Osteoblast (primary cell): ENCODE data around the gene AFF3. TPM values are rescaled to one million over a fixed set of nuclear protein-coding genes. Genes with fewer than 3 reads are reported as not detected.
A peak's percentile ranks its signal among the peaks of the same experiment; 100 is the strongest.

Source experiments
- DNase-seq: peaks from one replicate; pipeline ENCODE4 v3.0.0; 2011; ENCODE audit warnings: low spot score, mixed read lengths; ENCODE audit not compliant: insufficient read length; ENCODE audit errors: missing footprints
- H2AFZ ChIP-seq: 2 replicates; pipeline ENCODE4 v1.6.0; 2011; ENCODE audit warnings: mild to moderate bottlenecking, low read length
- H3K27ac ChIP-seq: 2 replicates; pipeline ENCODE4 v1.5.1; 2011; ENCODE audit warnings: mild to moderate bottlenecking, low read depth, low read length, moderate library complexity
- H3K27me3 ChIP-seq: 2 replicates; pipeline ENCODE4 v1.6.0; 2012; ENCODE audit warnings: mild to moderate bottlenecking, control low read depth, inconsistent platforms, low read length, moderate library complexity; ENCODE audit not compliant: insufficient read depth
- H3K36me3 ChIP-seq: 2 replicates; pipeline ENCODE4 v1.5.1; 2011; ENCODE audit warnings: mild to moderate bottlenecking, low read length, control low read depth, moderate library complexity; ENCODE audit not compliant: insufficient read depth
- H3K4me1 ChIP-seq: 2 replicates; pipeline ENCODE4 v1.5.1; 2011; ENCODE audit warnings: mild to moderate bottlenecking, low read length, control low read depth, moderate library complexity; ENCODE audit not compliant: insufficient read depth
- H3K4me2 ChIP-seq: 2 replicates; pipeline ENCODE4 v1.6.0; 2011; ENCODE audit warnings: mild to moderate bottlenecking, low read length; ENCODE audit not compliant: insufficient read depth
- H3K4me3 ChIP-seq: fragments of 200-600 bp; sonication (generic); 3 replicates; pipeline ENCODE4 v1.5.1; 2012; ENCODE audit warnings: mild to moderate bottlenecking, low read length, inconsistent platforms; ENCODE audit not compliant: insufficient read depth
- H3K79me2 ChIP-seq: 2 replicates; pipeline ENCODE4 v1.6.0; 2012; ENCODE audit warnings: mild to moderate bottlenecking, low read length, control low read depth, inconsistent platforms; ENCODE audit not compliant: insufficient read depth
- H3K9me3 ChIP-seq: 2 replicates; pipeline ENCODE4 v1.5.1; 2011; ENCODE audit warnings: low read depth, low read length, control low read depth
- H4K20me1 ChIP-seq: 2 replicates; pipeline ENCODE4 v1.6.0; 2012; ENCODE audit warnings: mild to moderate bottlenecking, low read length, control low read depth; ENCODE audit not compliant: insufficient read depth
- total RNA-seq: library from RNA; depleted of rRNA; stranded (reverse); fragments of >200 nt; gene quantifications from 2 replicates; pipeline ENCODE4 v1.2.3, GENCODE V29; 2012
- TF ChIP-seq, protein P1 (sequence below): IDR thresholded peaks from 2 replicates; pipeline ENCODE4 v1.5.1; 2011; ENCODE audit warnings: mild to moderate bottlenecking, low read depth, low read length, moderate library complexity; ENCODE audit errors: extremely low read depth

Gene AFF3
- total RNA-seq, 1 donor: 4.3 TPM

DNA sequence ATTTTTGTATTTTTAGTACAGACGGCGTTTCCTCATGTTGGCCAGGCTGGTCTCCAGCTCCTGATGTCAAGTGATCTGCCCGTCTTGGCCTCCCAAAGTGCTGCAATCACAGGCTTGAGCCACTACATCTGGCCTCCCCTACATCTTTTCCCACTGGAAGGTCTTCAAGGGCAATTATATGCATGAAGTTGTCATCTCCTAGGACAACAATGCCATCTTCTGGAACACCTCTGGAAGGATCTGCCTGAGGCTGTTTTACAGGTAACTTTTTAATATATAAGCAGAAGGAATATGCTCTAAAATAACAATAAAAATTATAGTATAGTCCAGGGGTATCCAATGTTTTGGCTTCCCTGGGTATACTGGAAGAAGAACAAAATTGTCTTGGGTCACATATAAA, 321.4 kb downstream of the AFF3 start:
- no peak overlapping the region for H3K27ac ChIP-seq
- H3K4me2 ChIP-seq: no peak overlapping the region

DNA sequence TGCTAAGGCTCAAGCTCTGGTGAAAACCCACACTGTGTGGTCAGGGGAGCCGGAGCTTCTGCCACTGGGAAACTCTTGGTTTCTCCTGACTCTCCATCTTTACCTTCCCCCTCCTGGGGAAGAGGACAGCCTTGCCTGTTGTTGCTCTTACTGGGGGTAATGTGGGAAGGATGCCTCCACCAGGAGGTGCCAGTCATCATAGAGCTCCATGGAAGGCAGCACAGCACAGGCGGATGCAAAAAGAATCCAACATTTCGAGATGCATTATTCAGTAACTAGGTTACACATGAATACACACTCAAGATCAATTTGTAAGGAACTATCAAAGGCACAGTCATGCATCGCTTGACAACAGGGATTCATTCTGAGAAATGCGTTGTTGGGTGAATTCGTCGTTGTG, 322.6 kb downstream of the AFF3 start:
- no peaks in the 10 kb centered on the region for H3K27me3 ChIP-seq
- no peaks in the 10 kb centered on the region for H3K9me3 ChIP-seq
- H3K79me2 ChIP-seq: no peaks in the 10 kb centered on the region
- no peaks in the 10 kb centered on the region for H4K20me1 ChIP-seq
- H3K4me2 ChIP-seq: no peak overlapping the region
- peak; percentile 27 for DNase-seq
- H3K4me3 ChIP-seq: no peak overlapping the region
- TF ChIP-seq, protein P1, sequence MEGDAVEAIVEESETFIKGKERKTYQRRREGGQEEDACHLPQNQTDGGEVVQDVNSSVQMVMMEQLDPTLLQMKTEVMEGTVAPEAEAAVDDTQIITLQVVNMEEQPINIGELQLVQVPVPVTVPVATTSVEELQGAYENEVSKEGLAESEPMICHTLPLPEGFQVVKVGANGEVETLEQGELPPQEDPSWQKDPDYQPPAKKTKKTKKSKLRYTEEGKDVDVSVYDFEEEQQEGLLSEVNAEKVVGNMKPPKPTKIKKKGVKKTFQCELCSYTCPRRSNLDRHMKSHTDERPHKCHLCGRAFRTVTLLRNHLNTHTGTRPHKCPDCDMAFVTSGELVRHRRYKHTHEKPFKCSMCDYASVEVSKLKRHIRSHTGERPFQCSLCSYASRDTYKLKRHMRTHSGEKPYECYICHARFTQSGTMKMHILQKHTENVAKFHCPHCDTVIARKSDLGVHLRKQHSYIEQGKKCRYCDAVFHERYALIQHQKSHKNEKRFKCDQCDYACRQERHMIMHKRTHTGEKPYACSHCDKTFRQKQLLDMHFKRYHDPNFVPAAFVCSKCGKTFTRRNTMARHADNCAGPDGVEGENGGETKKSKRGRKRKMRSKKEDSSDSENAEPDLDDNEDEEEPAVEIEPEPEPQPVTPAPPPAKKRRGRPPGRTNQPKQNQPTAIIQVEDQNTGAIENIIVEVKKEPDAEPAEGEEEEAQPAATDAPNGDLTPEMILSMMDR: peak; percentile 16
- no peaks in the 10 kb centered on the region for H3K36me3 ChIP-seq
- H3K4me1 ChIP-seq: peaks cover 6% of the 10 kb centered on the region
- no peak overlapping the region for H3K27ac ChIP-seq
- no peak overlapping the region for H2AFZ ChIP-seq

More for the DNA sequence above, 321.4 kb downstream of the AFF3 start:
- Histone ChIP-seq H3K36me3 (no peaks in the 10 kb centered on the region), H3K79me2 (no peaks in the 10 kb centered on the region), H3K9me3 (no peaks in the 10 kb centered on the region), H3K4me1 (peaks cover 6% of the 10 kb centered on the region), H2AFZ (no peak overlapping the region), H3K27me3 (no peaks in the 10 kb centered on the region), H4K20me1 (no peaks in the 10 kb centered on the region), H3K4me3 (no peak overlapping the region)
- TF ChIP-seq, protein P1: no peak
- no peak for DNase-seq

DNA sequence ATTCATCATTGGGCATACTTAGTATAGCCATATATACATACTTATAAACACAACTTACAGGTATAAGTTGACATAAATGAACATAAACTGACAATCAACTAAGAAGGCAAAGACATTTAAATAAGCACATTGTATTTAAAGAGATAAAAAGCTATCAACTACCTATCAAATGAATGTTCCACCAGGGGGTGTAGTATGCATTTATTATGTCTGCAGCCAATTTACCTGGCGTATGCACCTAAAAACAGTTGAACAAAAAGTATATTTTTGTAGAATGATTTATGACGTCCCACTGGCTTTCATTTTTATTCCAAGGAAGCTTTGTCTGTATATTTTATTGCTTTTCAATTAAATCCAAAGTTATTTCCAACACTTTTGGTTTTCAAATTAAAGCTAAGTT, 323.5 kb downstream of the AFF3 start:
- DNase-seq: peak; percentile 65
- peaks cover 6% of the 10 kb centered on the region for H3K4me1 ChIP-seq
- TF ChIP-seq, protein P1: peak; percentile 37

DNA sequence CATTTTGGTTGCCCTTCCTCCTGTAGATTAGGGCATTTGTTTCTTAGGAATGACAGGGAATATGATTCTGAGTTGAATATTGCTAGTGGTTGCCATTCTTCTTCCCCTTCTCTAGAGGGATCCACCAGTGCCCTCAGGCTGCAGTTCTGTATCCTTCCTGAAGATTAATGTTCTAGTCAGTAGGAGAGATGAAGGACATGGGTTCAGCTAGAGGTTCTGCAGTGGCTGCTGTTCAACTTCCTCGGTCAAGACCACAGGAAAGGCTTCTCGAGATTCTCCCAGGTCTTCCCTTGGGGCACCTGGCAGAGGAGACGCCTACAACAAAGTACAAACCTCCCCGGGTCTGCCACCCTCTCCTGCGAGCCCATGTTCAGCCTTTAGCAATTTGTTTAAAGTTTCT, 325.5 kb downstream of the AFF3 start:
- no peak overlapping the region for H3K27ac ChIP-seq
- no peaks in the 10 kb centered on the region for H3K36me3 ChIP-seq
- H4K20me1 ChIP-seq: no peaks in the 10 kb centered on the region
- H3K9me3 ChIP-seq: no peaks in the 10 kb centered on the region
- H3K4me1 ChIP-seq: peaks cover 6% of the 10 kb centered on the region
- H2AFZ ChIP-seq: no peak overlapping the region
- H3K4me2 ChIP-seq: no peak overlapping the region
- TF ChIP-seq, protein P1: no peak
- no peaks in the 10 kb centered on the region for H3K27me3 ChIP-seq
- H3K79me2 ChIP-seq: no peaks in the 10 kb centered on the region
- no peak for DNase-seq
- H3K4me3 ChIP-seq: no peak overlapping the region

More for the DNA sequence above, 323.5 kb downstream of the AFF3 start:
- Histone ChIP-seq H3K9me3 (no peaks in the 10 kb centered on the region), H4K20me1 (no peaks in the 10 kb centered on the region), H3K27ac (no peak overlapping the region), H3K4me3 (no peak overlapping the region), H2AFZ (no peak overlapping the region), H3K36me3 (no peaks in the 10 kb centered on the region), H3K4me2 (no peak overlapping the region), H3K27me3 (no peaks in the 10 kb centered on the region), H3K79me2 (no peaks in the 10 kb centered on the region)
